Panc1 (cell line): Measurements from ENCODE around the gene SART3. TPM values are rescaled to one million over a fixed set of nuclear protein-coding genes. Genes with fewer than 3 reads are reported as not detected.
A peak's percentile ranks its signal among the peaks of the same experiment; 100 is the strongest.
"Not testable (repeated sequence)": the region's sequence is repeated elsewhere in the genome, so short reads cannot be mapped to it uniquely, and the experiment has no call there.

Source experiments
- ATAC-seq: fragments of 200-7000 bp; cut with Tn5 transposase; 2 replicates; pipeline ENCODE4 v1.9.1; 2020; ENCODE audit warnings: mild to moderate bottlenecking, moderate library complexity
- BruUV-seq: library from RNA; stranded (reverse); fragments of 400-500 nt; replicated peaks from 2 replicates; lab custom pipeline; 2021; lab: Mats Ljungman, UMichigan
- CTCF ChIA-PET: fragments of 300-600 bp; sonication (Branson Sonifier 250); formaldehyde crosslinking; loops from one replicate; lab custom pipeline; 2022; ENCODE audit warnings: antibody characterized with exemption; lab: Charles Lee
- POLR2A ChIA-PET: fragments of 300-600 bp; sonication (Branson Sonifier 250); formaldehyde crosslinking; loops from one replicate; lab custom pipeline; 2022; ENCODE audit warnings: antibody characterized with exemption; lab: Charles Lee
- DNase-seq: peaks from one replicate; pipeline ENCODE4 v3.0.0-alpha.2; 2010; ENCODE audit warnings: low read depth, low spot score
- H3K27ac ChIP-seq: 2 replicates; pipeline ENCODE4 v1.5.1; 2011; ENCODE audit warnings: mild to moderate bottlenecking, low read length, inconsistent platforms
- H3K27me3 ChIP-seq: fragments of 200-500 bp; sonication (Bioruptor generic); 2 replicates; pipeline ENCODE4 v1.6.0; 2014; ENCODE audit warnings: low read length, inconsistent platforms; ENCODE audit not compliant: control insufficient read depth, insufficient read depth
- H3K36me3 ChIP-seq: fragments of 200-500 bp; sonication (Bioruptor generic); 2 replicates; pipeline ENCODE4 v1.5.1; 2014; ENCODE audit warnings: inconsistent platforms, mild to moderate bottlenecking, low read length, moderate library complexity; ENCODE audit not compliant: control insufficient read depth, insufficient read depth
- H3K4me1 ChIP-seq: 2 replicates; pipeline ENCODE4 v1.5.1; 2011; ENCODE audit warnings: inconsistent platforms, mild to moderate bottlenecking, low read length, moderate library complexity; ENCODE audit not compliant: control insufficient read depth, insufficient read depth
- H3K4me3 ChIP-seq, 2 experiments: 2 replicates each; pipeline ENCODE4 v1.5.1; 2011 to 2012; ENCODE audit warnings: low read depth in 2 of 2, low read length in 2 of 2, mild to moderate bottlenecking in 2 of 2, inconsistent platforms in 1 of 2, moderate library complexity in 1 of 2
- H3K9me3 ChIP-seq: fragments of 200-500 bp; sonication (Bioruptor generic); 2 replicates; pipeline ENCODE4 v1.5.1; 2014; ENCODE audit warnings: low read depth, mild to moderate bottlenecking, inconsistent platforms, low read length, moderate library complexity; ENCODE audit not compliant: control insufficient read depth, insufficient read depth
- CTCF ChIP-seq: fragments of 450-650 bp; IDR thresholded peaks from 2 replicates; pipeline ENCODE4 v1.5.1; 2017; ENCODE audit warnings: mild to moderate bottlenecking
- POLR2AphosphoS5 ChIP-seq: IDR thresholded peaks from 2 replicates; pipeline ENCODE4 v1.6.1; 2012; ENCODE audit warnings: mild to moderate bottlenecking, low read depth, low read length, moderate library complexity
- REST ChIP-seq, 2 experiments: IDR thresholded peaks; 2 replicates each; pipeline ENCODE4 v1.6.1; 2011 to 2012; ENCODE audit warnings: low read depth in 2 of 2, control low read depth in 1 of 2, low read length in 1 of 2, mild to moderate bottlenecking in 1 of 2, moderate library complexity in 1 of 2; ENCODE audit not compliant: insufficient read depth in 1 of 2
- SIN3A ChIP-seq: IDR thresholded peaks from 2 replicates; pipeline ENCODE4 v1.6.1; 2012; ENCODE audit warnings: low read depth, mild to moderate bottlenecking, low read length, moderate library complexity, borderline replicate concordance; ENCODE audit not compliant: insufficient read depth
- TCF7L2 ChIP-seq: IDR thresholded peaks from 2 replicates; pipeline ENCODE4 v1.6.1; 2011; ENCODE audit warnings: mild to moderate bottlenecking, low read depth, low read length, inconsistent platforms
- in situ Hi-C: cut with HindIII; loops from 2 replicates; pipeline ENCODE4 v1.10.0; 2016; ENCODE audit warnings: low sequenced_read_pairs, low pct_unique_long_range_greater_than_20kb
- intact Hi-C: fragments of 100-400 bp; cut with micrococcal nuclease; formaldehyde crosslinking; loops from one replicate; pipeline ENCODE4 v1.10.0; 2022; ENCODE audit not compliant: unreplicated experiment
- total RNA-seq: library from RNA; stranded (reverse); gene quantifications from one replicate; pipeline ENCODE4 v1.2.1, GENCODE V29; 2021; ENCODE audit not compliant: unreplicated experiment

The SART3 gene
- total RNA-seq, 1 experiment from 2014 or later = 55.9 TPM

DNA sequence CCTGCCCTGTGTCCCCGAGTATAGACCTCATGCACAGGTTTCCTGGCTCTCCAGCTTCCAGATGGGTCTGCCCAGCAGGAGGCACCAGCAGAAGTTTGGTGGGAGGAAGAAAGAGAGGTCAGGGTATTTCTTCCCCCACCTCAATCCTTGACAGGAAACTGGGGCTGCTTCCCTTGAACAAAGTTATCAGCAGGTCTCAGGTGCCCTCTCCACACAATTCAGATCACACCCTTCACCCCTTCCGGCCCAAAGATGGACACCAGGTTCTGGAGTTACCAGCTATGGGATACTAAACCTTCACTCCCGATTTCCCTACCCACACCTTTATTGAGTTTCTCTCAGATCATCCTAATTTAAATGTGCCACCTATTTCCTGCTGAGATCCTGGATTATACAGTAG, 1.2 kb downstream of the SART3 start:
- ChIA-PET CTCF (interaction anchor here (0.6 to 0.9 kb wide), 2 partner anchors 18 to 418 kb away, joined by 5 to 15 read pairs; no protein-coding TSS in a partner anchor), POLR2A (no interaction called here)
- TF ChIP-seq TCF7L2 (no peak), CTCF (peak; percentile 30; the same call in 1 of the 2 replicates)
- H3K36me3 ChIP-seq = peaks cover 16% of the 10 kb centered on the region
- in situ Hi-C loops = no loop called here
- H3K27ac ChIP-seq = peak overlapping the region; percentile 99
- H3K9me3 ChIP-seq = no peaks in the 10 kb centered on the region
- H3K4me3 ChIP-seq = peak overlapping the region; percentile 100
- no peak for ATAC-seq
- H3K27me3 ChIP-seq = no peaks in the 10 kb centered on the region
- peaks cover 30% of the 10 kb centered on the region for H3K4me1 ChIP-seq
- DNase-seq = no peak
- intact Hi-C loops = loop anchor here (5.0 kb wide), 1 partner anchor 533 kb away; the partner anchor contains the start of gene ALKBH2
- no TSS peak for BruUV-seq

DNA sequence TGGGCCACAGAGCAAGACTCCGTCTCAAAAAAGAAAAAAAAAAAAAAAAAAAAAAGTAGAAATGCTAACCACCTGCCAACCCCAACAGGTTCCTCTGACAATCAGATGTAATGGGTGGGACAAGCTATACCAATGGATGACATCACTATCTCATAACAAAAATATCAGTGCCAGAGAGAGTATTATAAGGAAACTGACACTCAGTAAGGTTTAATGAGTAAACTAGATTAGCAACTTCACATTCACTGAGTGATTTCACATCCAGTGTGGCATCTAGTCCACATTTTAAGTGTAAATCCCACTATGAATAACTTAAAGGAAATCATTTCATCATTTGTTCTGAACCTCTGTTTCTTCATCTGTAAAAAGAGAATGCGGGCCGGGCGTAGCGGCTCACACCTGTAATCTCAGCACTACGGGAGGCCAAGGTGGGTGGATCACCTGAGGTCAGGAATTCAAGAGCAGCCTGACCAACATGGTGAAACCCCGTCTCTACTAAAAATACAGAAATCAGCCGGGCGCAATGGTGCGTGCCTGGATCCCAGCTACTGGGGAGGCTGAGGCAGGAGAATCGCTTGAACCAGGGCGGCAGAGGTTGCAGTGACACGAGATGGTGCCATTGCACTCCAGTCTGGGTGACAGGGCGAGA, 1.8 kb downstream of the SART3 start:
- in situ Hi-C loops (no loop called here), intact Hi-C loops (no loop called here)
- Histone ChIP-seq H3K4me1 (peaks cover 29% of the 10 kb centered on the region), H3K36me3 (peaks cover 12% of the 10 kb centered on the region), H3K4me3 (peak overlapping the region; percentile 100), H3K27me3 (no peaks in the 10 kb centered on the region), H3K9me3 (no peaks in the 10 kb centered on the region), H3K27ac (no peak overlapping the region)
- BruUV-seq = no TSS peak
- TF ChIP-seq CTCF (no peak), REST (IDR thresholded peaks at IDR 0.05; ENCODE audit: insufficient read depth in 1 of 2, low read depth in 2 of 2, low read length in 1 of 2) (no peak), SIN3A (no peak), TCF7L2 (no peak), POLR2AphosphoS5 (no peak)
- ATAC-seq (no peak), DNase-seq (no peak)
- ChIA-PET POLR2A (interaction anchor here (0.6 kb wide), 1 partner anchor 41 kb away, joined by 4 read pairs; no protein-coding TSS in a partner anchor), CTCF (no interaction called here)

GRCh38 chr12:108555383-108555782, 5.6 kb downstream of the SART3 start:
- H3K4me1 ChIP-seq = peaks cover 19% of the 10 kb centered on the region
- in situ Hi-C loops, H3K9me3 ChIP-seq, ATAC-seq, H3K4me3 ChIP-seq, DNase-seq, BruUV-seq, H3K27me3 ChIP-seq, intact Hi-C loops, CTCF ChIA-PET, H3K27ac ChIP-seq, POLR2A ChIA-PET, H3K36me3 ChIP-seq: not testable (repeated sequence)
